ENCODE data around the gene ATP6V1C2.

ATP6V1C2 gene

DNA sequence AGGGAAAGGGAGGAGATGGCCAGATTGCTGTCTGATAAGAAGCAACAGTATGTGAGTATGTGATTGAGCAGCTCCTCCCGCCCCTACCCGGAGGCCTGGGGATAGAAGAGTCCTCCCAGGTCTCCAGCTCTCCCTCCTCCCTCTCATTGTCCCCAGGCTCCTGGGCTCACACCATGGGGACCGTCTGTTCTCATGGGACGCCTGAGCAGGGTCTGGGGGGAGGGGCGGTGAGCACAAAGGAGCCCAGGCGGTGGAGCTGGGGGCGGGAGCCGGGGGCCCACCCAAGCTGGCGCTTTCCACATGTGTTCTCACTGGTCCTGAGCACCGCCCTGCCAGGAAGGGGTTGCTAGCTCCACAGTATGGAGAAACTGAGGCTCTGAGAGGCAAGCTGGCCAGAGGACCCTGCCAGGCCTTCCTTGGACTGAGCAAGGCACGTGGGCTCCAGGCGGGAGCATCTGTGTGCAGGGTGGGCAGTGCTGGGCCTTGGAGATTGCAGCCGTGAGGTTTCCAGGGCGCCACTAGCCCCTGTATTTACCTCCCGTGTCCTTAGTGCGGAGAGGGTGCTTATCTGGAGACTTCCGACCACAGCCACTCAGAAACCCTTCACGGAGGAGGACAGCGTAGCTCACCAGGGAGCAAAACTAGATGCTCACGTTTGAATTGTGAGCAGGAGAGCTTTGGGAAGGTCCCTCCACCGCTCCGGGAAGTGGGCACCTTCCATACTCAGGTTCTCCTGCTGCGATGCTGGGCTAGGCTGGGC lies 53.8 kb downstream of the ATP6V1C2 start:
- no peaks in the 10 kb centered on the region for H3K9me3 ChIP-seq (ENCODE audit: control insufficient read depth, insufficient read depth, low read length)
- H3K27me3 ChIP-seq (ENCODE audit: control insufficient read depth, low read length), result no peaks in the 10 kb centered on the region
- H3K4me3 ChIP-seq (ENCODE audit: low read length), result no peak overlapping the region
- no peak overlapping the region for H3K27ac ChIP-seq (ENCODE audit: low read depth, low read length)
- H4K20me1 ChIP-seq (ENCODE audit: control insufficient read depth, insufficient read depth, low read depth, low read length), result no peaks in the 10 kb centered on the region; the same call in 1 of the 2 replicates
- H3K79me2 ChIP-seq (ENCODE audit: control insufficient read depth, low read length), result no peaks in the 10 kb centered on the region
- H3K4me1 ChIP-seq (ENCODE audit: control insufficient read depth, low read length), result no peaks in the 10 kb centered on the region
- no peaks in the 10 kb centered on the region for H3K9me2 ChIP-seq (replicated peaks; ENCODE audit: control insufficient read depth, low read length)
- no peak overlapping the region for H3K4me2 ChIP-seq (ENCODE audit: low read length)
- H3K36me3 ChIP-seq (ENCODE audit: control insufficient read depth, low read length), result peaks cover 3% of the 10 kb centered on the region; the same call in 1 of the 2 replicates
- H3F3A ChIP-seq (ENCODE audit: control insufficient read depth, insufficient read depth), result no peaks in the 10 kb centered on the region
- TF ChIP-seq, protein P1, sequence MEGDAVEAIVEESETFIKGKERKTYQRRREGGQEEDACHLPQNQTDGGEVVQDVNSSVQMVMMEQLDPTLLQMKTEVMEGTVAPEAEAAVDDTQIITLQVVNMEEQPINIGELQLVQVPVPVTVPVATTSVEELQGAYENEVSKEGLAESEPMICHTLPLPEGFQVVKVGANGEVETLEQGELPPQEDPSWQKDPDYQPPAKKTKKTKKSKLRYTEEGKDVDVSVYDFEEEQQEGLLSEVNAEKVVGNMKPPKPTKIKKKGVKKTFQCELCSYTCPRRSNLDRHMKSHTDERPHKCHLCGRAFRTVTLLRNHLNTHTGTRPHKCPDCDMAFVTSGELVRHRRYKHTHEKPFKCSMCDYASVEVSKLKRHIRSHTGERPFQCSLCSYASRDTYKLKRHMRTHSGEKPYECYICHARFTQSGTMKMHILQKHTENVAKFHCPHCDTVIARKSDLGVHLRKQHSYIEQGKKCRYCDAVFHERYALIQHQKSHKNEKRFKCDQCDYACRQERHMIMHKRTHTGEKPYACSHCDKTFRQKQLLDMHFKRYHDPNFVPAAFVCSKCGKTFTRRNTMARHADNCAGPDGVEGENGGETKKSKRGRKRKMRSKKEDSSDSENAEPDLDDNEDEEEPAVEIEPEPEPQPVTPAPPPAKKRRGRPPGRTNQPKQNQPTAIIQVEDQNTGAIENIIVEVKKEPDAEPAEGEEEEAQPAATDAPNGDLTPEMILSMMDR (IDR thresholded peaks at IDR 0.05; ENCODE audit: low read depth, low read length, poor library complexity, severe bottlenecking), result no peak
- no peak for TF ChIP-seq EZH2phosphoT487 (IDR thresholded peaks at IDR 0.05; ENCODE audit: borderline replicate concordance, low read length)

DNA sequence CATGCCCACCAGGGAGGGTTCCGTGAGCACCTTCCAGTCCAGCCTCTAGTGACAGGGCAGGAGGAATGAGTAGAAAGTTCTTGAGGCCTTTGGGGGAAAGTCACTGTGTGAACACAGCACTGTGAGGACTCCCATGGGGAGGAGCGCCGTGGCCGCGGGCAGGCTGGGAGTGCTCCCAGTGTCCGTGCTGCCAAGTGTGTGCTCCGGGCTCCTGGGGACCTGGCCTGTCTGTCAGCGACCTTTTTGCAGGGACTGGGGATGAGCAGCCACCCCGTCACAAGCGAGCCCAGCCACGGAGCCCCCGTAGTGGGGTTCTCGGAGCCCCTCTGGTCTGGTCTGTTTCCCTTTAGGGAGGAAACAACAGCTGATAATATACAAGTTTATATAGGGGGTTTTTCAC lies 54.4 kb downstream of the ATP6V1C2 start:
- no peaks in the 10 kb centered on the region for H3K9me2 ChIP-seq (replicated peaks; ENCODE audit: control insufficient read depth, low read length)
- H3K4me2 ChIP-seq (ENCODE audit: low read length), result no peak overlapping the region
- no peaks in the 10 kb centered on the region for H3K27me3 ChIP-seq (ENCODE audit: control insufficient read depth, low read length)
- H3K4me1 ChIP-seq (ENCODE audit: control insufficient read depth, low read length), result no peaks in the 10 kb centered on the region
- H3K36me3 ChIP-seq (ENCODE audit: control insufficient read depth, low read length), result peaks cover 6% of the 10 kb centered on the region; the same call in 1 of the 2 replicates
- no peak overlapping the region for H3K27ac ChIP-seq (ENCODE audit: low read depth, low read length)
- TF ChIP-seq, protein P1 (IDR thresholded peaks at IDR 0.05; ENCODE audit: low read depth, low read length, poor library complexity, severe bottlenecking), result no peak
- TF ChIP-seq EZH2phosphoT487 (IDR thresholded peaks at IDR 0.05; ENCODE audit: borderline replicate concordance, low read length), result no peak
- no peaks in the 10 kb centered on the region for H3K79me2 ChIP-seq (ENCODE audit: control insufficient read depth, low read length)
- H3K4me3 ChIP-seq (ENCODE audit: low read length), result no peak overlapping the region
- H3F3A ChIP-seq (ENCODE audit: control insufficient read depth, insufficient read depth), result no peaks in the 10 kb centered on the region
- H4K20me1 ChIP-seq (ENCODE audit: control insufficient read depth, insufficient read depth, low read depth, low read length), result no peaks in the 10 kb centered on the region; the same call in 1 of the 2 replicates
- no peaks in the 10 kb centered on the region for H3K9me3 ChIP-seq (ENCODE audit: control insufficient read depth, insufficient read depth, low read length)

- no peaks in the 10 kb centered on the region; the same call in 1 of the 2 replicates for H4K20me1 ChIP-seq (ENCODE audit: control insufficient read depth, insufficient read depth, low read depth, low read length)
- no peaks in the 10 kb centered on the region for H3K9me2 ChIP-seq (replicated peaks; ENCODE audit: control insufficient read depth, low read length)
- no peaks in the 10 kb centered on the region for H3K9me3 ChIP-seq (ENCODE audit: control insufficient read depth, insufficient read depth, low read length)
- peaks cover 11% of the 10 kb centered on the region for H3K36me3 ChIP-seq (ENCODE audit: control insufficient read depth, low read length)
- H3K27me3 ChIP-seq (ENCODE audit: control insufficient read depth, low read length), result no peaks in the 10 kb centered on the region
- no peaks in the 10 kb centered on the region for H3F3A ChIP-seq (ENCODE audit: control insufficient read depth, insufficient read depth)
- H3K79me2 ChIP-seq (ENCODE audit: control insufficient read depth, low read length), result no peaks in the 10 kb centered on the region
- no peak overlapping the region for H3K27ac ChIP-seq (ENCODE audit: low read depth, low read length)
- TF ChIP-seq, protein P1 (IDR thresholded peaks at IDR 0.05; ENCODE audit: low read depth, low read length, poor library complexity, severe bottlenecking), result no peak
- TF ChIP-seq EZH2phosphoT487 (IDR thresholded peaks at IDR 0.05; ENCODE audit: borderline replicate concordance, low read length), result no peak
- H3K4me1 ChIP-seq (ENCODE audit: control insufficient read depth, low read length), result no peaks in the 10 kb centered on the region
- no peak overlapping the region for H3K4me2 ChIP-seq (ENCODE audit: low read length)
- no peak overlapping the region for H3K4me3 ChIP-seq (ENCODE audit: low read length)
Measured at GRCh38 chr2:10776231-10776977, 55.0 kb downstream of the ATP6V1C2 start.

All from DOHH2 (cell line).